OCI-LY7 (cell line): Measurements from ENCODE around the gene CPB1.

Source experiments
- CTCF ChIP-seq: fragments of 200-600 bp; sonication (generic); conservative IDR thresholded peaks from 2 replicates; pipeline ENCODE4 v1.5.1; 2014; ENCODE audit warnings: mild to moderate bottlenecking, antibody characterized with exemption, low read length, moderate library complexity, mixed read lengths
- EZH2phosphoT487 ChIP-seq: fragments of 200-600 bp; sonication (generic); IDR thresholded peaks from 2 replicates; pipeline ENCODE4 v1.6.1; 2018; ENCODE audit warnings: low read depth, borderline replicate concordance, mild to moderate bottlenecking, mixed run types, antibody characterized with exemption, low read length, moderate library complexity, mixed read lengths

- no peak for TF ChIP-seq CTCF
- no peak for TF ChIP-seq EZH2phosphoT487
Measured at GRCh38 chr3:148879256-148879655, 51.6 kb downstream of the CPB1 start.
